Endothelial cell of umbilical vein (primary cell): ENCODE data around the gene EPHA10.

Source experiments
- EZH2 ChIP-seq: IDR thresholded peaks from 2 replicates; pipeline ENCODE4 v1.6.1; 2012; ENCODE audit warnings: borderline replicate concordance, low read depth, mild to moderate bottlenecking, moderate library complexity, low read length, inconsistent platforms; ENCODE audit not compliant: severe bottlenecking
- FOS ChIP-seq: IDR thresholded peaks from 2 replicates; pipeline ENCODE4 v1.6.1; 2011; ENCODE audit warnings: mild to moderate bottlenecking, low read length, moderate library complexity, borderline replicate concordance; ENCODE audit not compliant: insufficient read depth
- POLR2A ChIP-seq: IDR thresholded peaks from 2 replicates; pipeline ENCODE4 v1.6.1; 2012; ENCODE audit warnings: low read depth, mild to moderate bottlenecking, control low read depth, low read length
- POLR2AphosphoS5 ChIP-seq: IDR thresholded peaks from 2 replicates; pipeline ENCODE4 v1.6.1; 2012; ENCODE audit warnings: low read depth, mild to moderate bottlenecking, control low read depth, low read length, moderate library complexity; ENCODE audit not compliant: insufficient read depth
- TF ChIP-seq, protein P1 (sequence below), 2 donors: IDR thresholded peaks; 1 replicate in 1 of 2; 2 replicates in 1 of 2; pipeline ENCODE4 v1.5.1; 2011; ENCODE audit warnings: low read length in 2 of 2, mild to moderate bottlenecking in 2 of 2, moderate library complexity in 2 of 2, control low read depth in 1 of 2, inconsistent platforms in 1 of 2, low read depth in 1 of 2; ENCODE audit not compliant: insufficient read depth in 1 of 2; ENCODE audit errors: extremely low read depth in 1 of 2
- TF ChIP-seq, protein P2 (sequence below): IDR thresholded peaks from 2 replicates; pipeline ENCODE4 v1.6.1; 2011; ENCODE audit not compliant: insufficient read depth, insufficient read length

DNA sequence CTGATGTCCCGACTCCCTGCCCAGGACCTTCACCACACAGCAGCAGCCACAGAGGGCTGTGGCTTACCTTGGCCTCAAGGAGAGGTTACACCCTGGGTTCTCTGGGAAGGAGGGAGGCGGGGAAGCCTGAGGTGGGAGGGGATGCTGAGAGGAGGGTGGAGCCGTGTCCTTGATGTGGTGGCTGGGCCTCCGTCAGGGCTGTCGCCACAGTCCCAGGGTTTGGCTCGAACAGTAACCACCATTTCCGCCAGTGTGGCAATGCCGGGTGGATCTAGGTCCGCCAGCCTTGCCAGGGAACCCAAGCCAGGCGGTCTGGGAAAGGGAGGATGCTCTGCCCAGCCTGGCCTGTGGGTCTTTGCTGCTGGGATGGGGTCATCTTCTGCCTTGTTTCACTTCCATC is 91.0 kb downstream of the EPHA10 start:
- TF ChIP-seq, protein P1, sequence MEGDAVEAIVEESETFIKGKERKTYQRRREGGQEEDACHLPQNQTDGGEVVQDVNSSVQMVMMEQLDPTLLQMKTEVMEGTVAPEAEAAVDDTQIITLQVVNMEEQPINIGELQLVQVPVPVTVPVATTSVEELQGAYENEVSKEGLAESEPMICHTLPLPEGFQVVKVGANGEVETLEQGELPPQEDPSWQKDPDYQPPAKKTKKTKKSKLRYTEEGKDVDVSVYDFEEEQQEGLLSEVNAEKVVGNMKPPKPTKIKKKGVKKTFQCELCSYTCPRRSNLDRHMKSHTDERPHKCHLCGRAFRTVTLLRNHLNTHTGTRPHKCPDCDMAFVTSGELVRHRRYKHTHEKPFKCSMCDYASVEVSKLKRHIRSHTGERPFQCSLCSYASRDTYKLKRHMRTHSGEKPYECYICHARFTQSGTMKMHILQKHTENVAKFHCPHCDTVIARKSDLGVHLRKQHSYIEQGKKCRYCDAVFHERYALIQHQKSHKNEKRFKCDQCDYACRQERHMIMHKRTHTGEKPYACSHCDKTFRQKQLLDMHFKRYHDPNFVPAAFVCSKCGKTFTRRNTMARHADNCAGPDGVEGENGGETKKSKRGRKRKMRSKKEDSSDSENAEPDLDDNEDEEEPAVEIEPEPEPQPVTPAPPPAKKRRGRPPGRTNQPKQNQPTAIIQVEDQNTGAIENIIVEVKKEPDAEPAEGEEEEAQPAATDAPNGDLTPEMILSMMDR (IDR thresholded peaks at IDR 0.05; ENCODE audit: extremely low read depth in 1 of 2, insufficient read depth in 1 of 2, low read depth in 1 of 2, low read length in 2 of 2) = no peak
- no peak for TF ChIP-seq POLR2A
- no peak for TF ChIP-seq EZH2
- TF ChIP-seq POLR2AphosphoS5 = no peak
- no peak for TF ChIP-seq FOS
- TF ChIP-seq, protein P2, sequence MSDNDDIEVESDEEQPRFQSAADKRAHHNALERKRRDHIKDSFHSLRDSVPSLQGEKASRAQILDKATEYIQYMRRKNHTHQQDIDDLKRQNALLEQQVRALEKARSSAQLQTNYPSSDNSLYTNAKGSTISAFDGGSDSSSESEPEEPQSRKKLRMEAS = no peak
